PC-9 (cell line): ENCODE measurements around the gene OXCT1. TPM values are rescaled to one million over a fixed set of nuclear protein-coding genes. Genes with fewer than 3 reads are reported as not detected.

Source experiments
- BruUV-seq: library from RNA; stranded (reverse); fragments of 400-500 nt; replicated peaks from 2 replicates; lab custom pipeline; 2021; lab: Mats Ljungman, UMichigan
- CTCF ChIA-PET: fragments of 300-600 bp; sonication (Branson Sonifier 250); formaldehyde crosslinking; loops from one replicate; lab custom pipeline; 2022; ENCODE audit warnings: antibody characterized with exemption; lab: Charles Lee
- POLR2A ChIA-PET: fragments of 300-600 bp; sonication (Branson Sonifier 250); formaldehyde crosslinking; loops from one replicate; lab custom pipeline; 2022; ENCODE audit warnings: antibody characterized with exemption; ENCODE audit not compliant: unreplicated experiment; lab: Charles Lee
- DNase-seq, 2 experiments: peaks; one replicate each; pipeline versions ENCODE4 v3.0.0 to v3.0.0-alpha.2; 2015 to 2022; ENCODE audit warnings: mixed read lengths in 1 of 2
- H2AFZ ChIP-seq: fragments of 200-600 bp; sonication (generic); 2 replicates; pipeline ENCODE4 v1.8.1; 2017; ENCODE audit warnings: antibody characterized with exemption
- H3F3A ChIP-seq: fragments of 200-600 bp; sonication (generic); 2 replicates; pipeline ENCODE4 v1.8.1; 2017; ENCODE audit warnings: antibody characterized with exemption, mild to moderate bottlenecking, low read depth; ENCODE audit not compliant: insufficient read depth
- H3K27ac ChIP-seq: fragments of 200-600 bp; sonication (generic); 2 replicates; pipeline ENCODE4 v1.6.1; 2016; ENCODE audit warnings: mixed run types
- H3K27me3 ChIP-seq: fragments of 200-600 bp; sonication (generic); 2 replicates; pipeline ENCODE4 v1.6.1; 2016; ENCODE audit warnings: low read depth, mixed run types; ENCODE audit not compliant: insufficient read depth
- H3K36me3 ChIP-seq: fragments of 200-600 bp; sonication (generic); 2 replicates; pipeline ENCODE4 v1.6.1; 2016; ENCODE audit warnings: low read depth, mixed run types
- H3K4me1 ChIP-seq: fragments of 200-600 bp; sonication (generic); replicated peaks from 2 replicates; pipeline ENCODE4 v1.6.1; 2016; ENCODE audit warnings: mixed run types; ENCODE audit not compliant: insufficient read depth
- H3K4me2 ChIP-seq: fragments of 200-600 bp; sonication (generic); 2 replicates; pipeline ENCODE4 v1.6.1; 2017; ENCODE audit warnings: mixed run types
- H3K4me3 ChIP-seq: fragments of 200-600 bp; sonication (generic); 2 replicates; pipeline ENCODE4 v1.6.1; 2016; ENCODE audit warnings: mixed run types
- H3K79me2 ChIP-seq: fragments of 200-600 bp; sonication (generic); 2 replicates; pipeline ENCODE4 v1.6.1; 2017; ENCODE audit warnings: low read depth, mixed run types
- H3K9me2 ChIP-seq: fragments of 200-600 bp; sonication (generic); 2 replicates; pipeline ENCODE4 v1.8.1; 2017; ENCODE audit warnings: mild to moderate bottlenecking; ENCODE audit not compliant: insufficient read depth
- H3K9me3 ChIP-seq: fragments of 200-600 bp; sonication (generic); 2 replicates; pipeline ENCODE4 v1.8.1; 2016; ENCODE audit warnings: low read depth; ENCODE audit not compliant: insufficient read depth
- H4K20me1 ChIP-seq: fragments of 200-600 bp; sonication (generic); 2 replicates; pipeline ENCODE4 v1.8.1; 2017; ENCODE audit not compliant: insufficient read depth
- CTCF ChIP-seq: fragments of 200-600 bp; sonication (generic); conservative IDR thresholded peaks from 2 replicates; pipeline ENCODE4 v1.6.1; 2017; ENCODE audit warnings: mixed run types, antibody characterized with exemption, mild to moderate bottlenecking, moderate library complexity
- EZH2 ChIP-seq: fragments of 200-600 bp; sonication (generic); IDR thresholded peaks from 2 replicates; pipeline ENCODE4 v1.8.0; 2017; ENCODE audit warnings: antibody characterized with exemption, low read depth
- intact Hi-C: fragments of 100-400 bp; cut with micrococcal nuclease; formaldehyde crosslinking; loops from one replicate; pipeline ENCODE4 v1.10.0; 2022; ENCODE audit not compliant: unreplicated experiment
- total RNA-seq: library from RNA; stranded (reverse); gene quantifications from 2 replicates; pipeline ENCODE4 v1.2.3, GENCODE V29; 2021

The OXCT1 gene
- total RNA-seq, 1 experiment from 2014 or later = 29.7 TPM

GRCh38 chr5:41772056-41772455 is 98.2 kb downstream of the OXCT1 start:
- intact Hi-C loops = no loop called here
- TF ChIP-seq EZH2 (no peak), CTCF (no peak)
- CTCF ChIA-PET = no interaction called here

GRCh38 chr5:41770799-41771198 is 99.4 kb downstream of the OXCT1 start:
- no peaks in the 10 kb centered on the region for H3K27me3 ChIP-seq
- no peaks in the 10 kb centered on the region for H3K36me3 ChIP-seq
- H3K9me2 ChIP-seq = no peaks in the 10 kb centered on the region
- H3K27ac ChIP-seq = no peak overlapping the region
- POLR2A ChIA-PET = interaction anchor here (0.7 kb wide), 1 partner anchor 197 kb away, joined by 3 read pairs; no protein-coding TSS in a partner anchor
- H3K79me2 ChIP-seq = no peaks in the 10 kb centered on the region
- no peak for DNase-seq
- no peak overlapping the region for H2AFZ ChIP-seq
- no peaks in the 10 kb centered on the region for H3K4me1 ChIP-seq
- no peak overlapping the region for H3K4me2 ChIP-seq
- H3F3A ChIP-seq = no peaks in the 10 kb centered on the region
- intact Hi-C loops = no loop called here
- TF ChIP-seq CTCF = no peak
- TF ChIP-seq EZH2 = no peak
- H3K4me3 ChIP-seq = no peak overlapping the region
- H4K20me1 ChIP-seq = no peaks in the 10 kb centered on the region
- H3K9me3 ChIP-seq = no peaks in the 10 kb centered on the region
- CTCF ChIA-PET = no interaction called here
- no TSS peak for BruUV-seq

More at GRCh38 chr5:41772056-41772455, 98.2 kb downstream of the OXCT1 start:
- Histone ChIP-seq H3K27me3 (no peaks in the 10 kb centered on the region), H3K4me1 (no peaks in the 10 kb centered on the region), H3K4me3 (no peak overlapping the region), H3K9me2 (no peaks in the 10 kb centered on the region), H3K9me3 (no peaks in the 10 kb centered on the region), H2AFZ (no peak overlapping the region), H4K20me1 (no peaks in the 10 kb centered on the region), H3K36me3 (no peaks in the 10 kb centered on the region), H3K4me2 (no peak overlapping the region), H3F3A (no peaks in the 10 kb centered on the region), H3K27ac (no peak overlapping the region), H3K79me2 (no peaks in the 10 kb centered on the region)
- POLR2A ChIA-PET = interaction anchor here (0.6 kb wide), 1 partner anchor 16 kb away, joined by 7 read pairs; no protein-coding TSS in a partner anchor
- no peak for DNase-seq
- no TSS peak for BruUV-seq

- no peaks in the 10 kb centered on the region for H4K20me1 ChIP-seq
- H3K27ac ChIP-seq = no peak overlapping the region
- no peaks in the 10 kb centered on the region for H3K4me1 ChIP-seq
- TF ChIP-seq EZH2 (no peak), CTCF (no peak)
- ChIA-PET CTCF (interaction anchor here (0.6 kb wide), 1 partner anchor 100 kb away, joined by 3 read pairs; no protein-coding TSS in a partner anchor), POLR2A (no interaction called here)
- intact Hi-C loops = no loop called here
- H2AFZ ChIP-seq = no peak overlapping the region
- no peaks in the 10 kb centered on the region for H3K36me3 ChIP-seq
- no peaks in the 10 kb centered on the region for H3K79me2 ChIP-seq
- H3K4me3 ChIP-seq = no peak overlapping the region
- H3K9me2 ChIP-seq = no peaks in the 10 kb centered on the region
- DNase-seq = no peak
- H3K27me3 ChIP-seq = no peaks in the 10 kb centered on the region
- BruUV-seq = no TSS peak
- H3F3A ChIP-seq = no peaks in the 10 kb centered on the region
- H3K9me3 ChIP-seq = no peaks in the 10 kb centered on the region
- no peak overlapping the region for H3K4me2 ChIP-seq
Observed at GRCh38 chr5:41768692-41769091, 101.5 kb downstream of the OXCT1 start.
